AG09319 (cell line): Measurements from ENCODE around the gene ARHGEF28.
A peak's percentile ranks its signal among the peaks of the same experiment; 100 is the strongest.

Source experiments
- DNase-seq: peaks from one replicate; pipeline ENCODE4 v3.0.0-alpha.2; 2010; ENCODE audit warnings: low read depth; ENCODE audit errors: extremely low read depth
- TF ChIP-seq, protein P1 (sequence below): IDR thresholded peaks from 2 replicates; pipeline ENCODE4 v1.5.1; 2011; ENCODE audit warnings: low read depth, mild to moderate bottlenecking, inconsistent platforms, low read length, moderate library complexity

The ARHGEF28 gene

GRCh38 chr5:73791389-73791788 lies 165.4 kb downstream of the ARHGEF28 start:
- TF ChIP-seq, protein P1, sequence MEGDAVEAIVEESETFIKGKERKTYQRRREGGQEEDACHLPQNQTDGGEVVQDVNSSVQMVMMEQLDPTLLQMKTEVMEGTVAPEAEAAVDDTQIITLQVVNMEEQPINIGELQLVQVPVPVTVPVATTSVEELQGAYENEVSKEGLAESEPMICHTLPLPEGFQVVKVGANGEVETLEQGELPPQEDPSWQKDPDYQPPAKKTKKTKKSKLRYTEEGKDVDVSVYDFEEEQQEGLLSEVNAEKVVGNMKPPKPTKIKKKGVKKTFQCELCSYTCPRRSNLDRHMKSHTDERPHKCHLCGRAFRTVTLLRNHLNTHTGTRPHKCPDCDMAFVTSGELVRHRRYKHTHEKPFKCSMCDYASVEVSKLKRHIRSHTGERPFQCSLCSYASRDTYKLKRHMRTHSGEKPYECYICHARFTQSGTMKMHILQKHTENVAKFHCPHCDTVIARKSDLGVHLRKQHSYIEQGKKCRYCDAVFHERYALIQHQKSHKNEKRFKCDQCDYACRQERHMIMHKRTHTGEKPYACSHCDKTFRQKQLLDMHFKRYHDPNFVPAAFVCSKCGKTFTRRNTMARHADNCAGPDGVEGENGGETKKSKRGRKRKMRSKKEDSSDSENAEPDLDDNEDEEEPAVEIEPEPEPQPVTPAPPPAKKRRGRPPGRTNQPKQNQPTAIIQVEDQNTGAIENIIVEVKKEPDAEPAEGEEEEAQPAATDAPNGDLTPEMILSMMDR: no peak
- no peak for DNase-seq

DNA sequence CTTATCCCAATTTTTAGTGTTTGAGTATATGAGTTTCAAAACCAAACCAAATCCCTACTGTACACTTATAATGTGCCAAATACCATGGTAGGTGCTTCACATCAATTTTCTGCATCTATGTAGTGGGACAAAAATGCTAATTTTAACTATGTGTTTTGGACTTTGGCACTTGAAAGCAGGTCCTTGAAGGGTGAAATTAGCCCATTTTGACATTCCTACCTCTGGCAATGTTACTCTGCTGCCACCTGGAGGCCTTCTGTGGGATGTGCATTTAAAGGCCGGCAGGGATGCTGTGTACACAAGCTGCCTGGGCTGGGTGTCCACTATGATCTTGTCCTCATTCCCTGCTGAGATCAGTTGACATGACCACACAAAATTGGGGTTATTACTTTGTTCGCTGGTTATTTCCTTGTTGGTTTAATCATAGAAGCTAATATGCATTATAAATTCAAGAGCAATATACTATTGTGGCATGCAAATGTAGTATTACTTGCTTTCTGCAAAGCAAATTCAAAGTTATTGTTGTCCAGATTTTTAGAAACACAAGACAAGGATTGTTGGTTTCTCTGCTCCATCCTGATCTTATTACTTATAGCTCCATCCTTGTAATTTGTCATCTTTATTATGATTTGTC lies 166.8 kb downstream of the ARHGEF28 start:
- TF ChIP-seq, protein P1: peak; percentile 98
- no peak for DNase-seq

DNA sequence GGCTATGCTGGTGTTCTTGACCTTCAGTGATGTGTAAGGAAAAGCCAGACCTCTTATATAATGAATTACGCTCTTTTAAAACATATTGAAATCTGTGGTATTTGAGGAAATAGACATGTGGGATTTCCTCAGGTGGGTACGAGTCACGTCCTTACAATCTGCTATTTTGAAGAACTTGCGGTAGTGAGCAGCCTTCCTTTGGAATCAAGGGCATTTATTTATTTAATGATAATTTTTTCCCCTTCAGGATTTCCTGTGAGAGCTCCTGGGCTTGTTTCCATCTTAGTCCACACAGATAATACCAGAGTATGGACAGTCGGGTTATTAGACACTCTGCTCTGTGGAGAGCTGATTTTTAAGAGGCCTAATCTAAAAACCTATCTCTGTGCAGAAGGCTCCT lies 167.9 kb downstream of the ARHGEF28 start:
- TF ChIP-seq, protein P1: no peak
- DNase-seq: no peak

GRCh38 chr5:73796164-73797131 lies 170.5 kb downstream of the ARHGEF28 start:
- TF ChIP-seq, protein P1: no peak
- DNase-seq: peak; percentile 72

DNA sequence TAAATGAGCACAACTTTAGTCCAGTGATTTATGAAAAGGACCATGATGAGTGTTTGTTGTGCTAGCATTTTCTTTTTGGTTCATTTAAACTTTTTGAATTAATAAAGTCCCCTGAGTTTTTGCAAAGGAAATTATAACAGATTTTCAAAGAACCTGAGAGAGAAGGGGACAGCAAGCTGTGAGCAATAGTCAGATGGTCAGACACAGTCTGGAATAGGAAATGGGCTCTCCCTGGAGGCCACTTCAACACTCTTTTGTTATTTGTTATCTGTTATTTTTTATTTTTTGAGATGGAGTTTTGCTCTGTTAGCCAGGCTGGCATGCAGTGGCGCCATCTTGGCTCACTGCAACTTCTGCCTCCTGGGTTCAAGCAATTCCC lies 171.1 kb downstream of the ARHGEF28 start:
- DNase-seq: no peak
- TF ChIP-seq, protein P1: no peak

- DNase-seq: no peak
- TF ChIP-seq, protein P1: no peak
These were observed 173.5 kb downstream of the ARHGEF28 start for GRCh38 chr5:73799401-73799972.

DNA sequence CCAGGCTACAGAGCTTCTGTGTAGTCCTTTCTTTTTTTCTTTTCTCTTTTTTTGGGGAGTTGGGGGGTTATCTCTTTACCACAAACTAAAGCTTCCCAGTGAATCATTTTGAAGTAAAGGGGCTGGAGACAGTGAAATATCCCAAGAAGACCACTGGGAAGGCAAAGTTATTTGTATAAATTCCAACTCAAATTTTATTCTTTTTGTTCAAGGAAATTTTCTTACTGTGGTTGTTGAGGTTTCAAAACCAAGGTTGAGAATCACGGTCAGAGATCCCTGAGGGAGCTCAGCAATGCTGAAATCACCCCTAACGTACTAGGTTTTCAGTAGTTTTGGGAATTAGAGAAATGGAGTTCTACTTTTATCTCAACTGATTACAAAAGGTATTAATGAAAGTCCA lies 175.7 kb downstream of the ARHGEF28 start:
- no peak for DNase-seq
- TF ChIP-seq, protein P1: no peak
